GM23338 (cell line): ENCODE results near the gene CRACDL. TPM values are rescaled to one million over a fixed set of nuclear protein-coding genes. Genes with fewer than 3 reads are reported as not detected.

Experiments used
- ATAC-seq: fragments of 200-7000 bp; cut with Tn5 transposase; 3 replicates; pipeline ENCODE4 v1.9.1; 2020
- DNase-seq: peaks from one replicate; pipeline ENCODE4 v3.0.0-alpha.2; 2015; ENCODE audit warnings: low spot score
- H2AFZ ChIP-seq: fragments of 200-600 bp; sonication (generic); 2 replicates; pipeline ENCODE4 v1.8.0; 2016; ENCODE audit warnings: antibody characterized with exemption, mild to moderate bottlenecking, moderate library complexity
- H3F3A ChIP-seq: fragments of 200-600 bp; sonication (generic); replicated peaks from 2 replicates; pipeline ENCODE4 v1.8.0; 2017; ENCODE audit warnings: antibody characterized with exemption, mixed run types, low read depth
- H3K27ac ChIP-seq: fragments of 200-600 bp; sonication (generic); 2 replicates; pipeline ENCODE4 v1.6.1; 2016; ENCODE audit warnings: low read depth
- H3K27me3 ChIP-seq: fragments of 200-600 bp; sonication (generic); 2 replicates; pipeline ENCODE4 v1.8.0; 2016; ENCODE audit warnings: mild to moderate bottlenecking, mixed run types, moderate library complexity; ENCODE audit not compliant: insufficient read depth
- H3K36me3 ChIP-seq: fragments of 200-600 bp; sonication (generic); 2 replicates; pipeline ENCODE4 v1.8.0; 2016; ENCODE audit warnings: mild to moderate bottlenecking; ENCODE audit not compliant: insufficient read depth
- H3K4me1 ChIP-seq: fragments of 200-600 bp; sonication (generic); 2 replicates; pipeline ENCODE4 v1.8.0; 2016; ENCODE audit warnings: mild to moderate bottlenecking, moderate library complexity; ENCODE audit not compliant: insufficient read depth
- H3K4me2 ChIP-seq: fragments of 200-600 bp; sonication (generic); 2 replicates; pipeline ENCODE4 v1.7.1; 2017; ENCODE audit warnings: mixed run types
- H3K4me3 ChIP-seq: fragments of 200-600 bp; sonication (generic); 2 replicates; pipeline ENCODE4 v1.6.1; 2016; ENCODE audit warnings: mixed run types
- H3K79me2 ChIP-seq: fragments of 200-600 bp; sonication (generic); replicated peaks from 2 replicates; pipeline ENCODE4 v1.8.0; 2017; ENCODE audit warnings: mild to moderate bottlenecking; ENCODE audit not compliant: insufficient read depth
- H3K9me2 ChIP-seq: fragments of 200-600 bp; sonication (generic); 2 replicates; pipeline ENCODE4 v1.8.0; 2017; ENCODE audit not compliant: insufficient read depth
- H4K20me1 ChIP-seq: fragments of 200-600 bp; sonication (generic); replicated peaks from 2 replicates; pipeline ENCODE4 v1.8.0; 2017; ENCODE audit warnings: mild to moderate bottlenecking; ENCODE audit not compliant: insufficient read depth
- H3K27ac Mint-ChIP-seq: 2 replicates; pipeline ENCODE4 v1.8.0; 2020; ENCODE audit warnings: inconsistent platforms, mild to moderate bottlenecking, moderate library complexity, mixed read lengths
- H3K27me3 Mint-ChIP-seq: 3 replicates; pipeline ENCODE4 v1.8.0; 2022; ENCODE audit warnings: low read depth, mild to moderate bottlenecking, moderate library complexity, mixed read lengths, inconsistent platforms; ENCODE audit not compliant: insufficient read depth, poor library complexity
- H3K36me3 Mint-ChIP-seq: 3 replicates; pipeline ENCODE4 v1.8.0; 2021; ENCODE audit warnings: low read depth, mild to moderate bottlenecking, inconsistent platforms, moderate library complexity, mixed read lengths
- H3K4me1 Mint-ChIP-seq: 3 replicates; pipeline ENCODE4 v1.8.0; 2020; ENCODE audit warnings: mild to moderate bottlenecking, inconsistent platforms, mixed read lengths
- H3K4me3 Mint-ChIP-seq: 3 replicates; pipeline ENCODE4 v1.8.0; 2021; ENCODE audit warnings: moderate library complexity, mild to moderate bottlenecking, inconsistent platforms, mixed read lengths
- H3K9me3 Mint-ChIP-seq: 3 replicates; pipeline ENCODE4 v1.8.0; 2020; ENCODE audit warnings: moderate library complexity, mild to moderate bottlenecking, inconsistent platforms, mixed read lengths
- CREB1 ChIP-seq: fragments of 250-450 bp; sonication (Bioruptor Pico); IDR thresholded peaks from 2 replicates; pipeline ENCODE4 v1.5.0; 2020; ENCODE audit warnings: low read depth, mild to moderate bottlenecking, moderate library complexity
- CTCF ChIP-seq, 2 experiments: fragments of 200-600 bp in 1 of 2; sonication (generic) in 1 of 2; conservative IDR thresholded peaks; 2 replicates each; pipeline versions ENCODE4 v1.5.1 to v1.6.1; 2016 to 2017; ENCODE audit warnings: antibody characterized with exemption in 2 of 2, low read depth in 2 of 2, mild to moderate bottlenecking in 2 of 2, moderate library complexity in 1 of 2
- ETS1 ChIP-seq: IDR thresholded peaks from 2 replicates; pipeline ENCODE4 v1.6.1; 2016; ENCODE audit warnings: antibody characterized with exemption
- EZH2 ChIP-seq: fragments of 200-600 bp; sonication (generic); IDR thresholded peaks from one replicate; pipeline ENCODE4 v1.8.0; 2017; ENCODE audit warnings: antibody characterized with exemption, mild to moderate bottlenecking, low read depth; ENCODE audit not compliant: unreplicated experiment
- EZH2phosphoT487 ChIP-seq: fragments of 200-600 bp; sonication (generic); IDR thresholded peaks from one replicate; pipeline ENCODE4 v1.8.1; 2018; ENCODE audit warnings: antibody characterized with exemption; ENCODE audit not compliant: unreplicated experiment
- JUNB ChIP-seq: IDR thresholded peaks from one replicate; pipeline ENCODE4 v1.6.1; 2016; ENCODE audit warnings: antibody characterized with exemption; ENCODE audit not compliant: unreplicated experiment
- NANOG ChIP-seq: IDR thresholded peaks from 2 replicates; pipeline ENCODE4 v1.6.1; 2016; ENCODE audit warnings: antibody characterized with exemption, borderline replicate concordance
- POLR2AphosphoS5 ChIP-seq: IDR thresholded peaks from 2 replicates; pipeline ENCODE4 v1.6.1; 2016; ENCODE audit warnings: antibody characterized with exemption, low read depth
- REST ChIP-seq: IDR thresholded peaks from one replicate; pipeline ENCODE4 v1.6.1; 2018; ENCODE audit warnings: antibody characterized with exemption; ENCODE audit not compliant: unreplicated experiment
- STAT1 ChIP-seq: IDR thresholded peaks from one replicate; pipeline ENCODE4 v1.6.1; 2016; ENCODE audit warnings: antibody characterized with exemption; ENCODE audit not compliant: unreplicated experiment
- ZNF114 ChIP-seq: fragments of 250-450 bp; sonication (Bioruptor Pico); IDR thresholded peaks from 2 replicates; pipeline ENCODE4 v1.5.0; 2020; ENCODE audit warnings: mild to moderate bottlenecking, moderate library complexity
- ZNF331 ChIP-seq: fragments of 250-450 bp; sonication (Bioruptor Pico); IDR thresholded peaks from 2 replicates; pipeline ENCODE4 v1.5.0; 2020; ENCODE audit warnings: low read depth, mild to moderate bottlenecking, moderate library complexity
- ZNF462 ChIP-seq: fragments of 250-450 bp; sonication (Bioruptor Pico); IDR thresholded peaks from 2 replicates; pipeline ENCODE4 v1.5.0; 2020; ENCODE audit warnings: mild to moderate bottlenecking, moderate library complexity
- polyA plus RNA-seq: library from polyadenylated mRNA; unstranded; fragments of >200 nt; fragmentation: Nextera tagmentation; extraction: Ambion mirVana; gene quantifications from 2 replicates; pipeline ENCODE4 v1.2.1, GENCODE V29; 2016
- total RNA-seq: library from RNA; depleted of rRNA; stranded (reverse); fragments of >200 nt; shearing (Covaris generic); gene quantifications from 2 replicates; pipeline ENCODE4 v1.2.3, GENCODE V29; 2014

CRACDL gene
- total and polyA plus RNA-seq, 2 experiments from 2014 or later, result 0.14 to 0.16 TPM

GRCh38 chr2:98746426-98746825 lies 189.6 kb downstream of the CRACDL start:
- Histone ChIP-seq H3K27me3 (no peaks in the 10 kb centered on the region), H3K27ac (no peak overlapping the region), H4K20me1 (no peaks in the 10 kb centered on the region), H3K4me1 (no peaks in the 10 kb centered on the region), H3F3A (no peaks in the 10 kb centered on the region), H3K79me2 (no peaks in the 10 kb centered on the region), H3K36me3 (no peaks in the 10 kb centered on the region), H2AFZ (no peak overlapping the region), H3K4me2 (no peak overlapping the region), H3K9me2 (no peaks in the 10 kb centered on the region), H3K4me3 (no peak overlapping the region)
- H3K4me1 Mint-ChIP-seq, result peaks cover 12% of the 10 kb centered on the region
- no peak overlapping the region for H3K27ac Mint-ChIP-seq
- no peak for TF ChIP-seq ETS1
- no peak for TF ChIP-seq STAT1
- no peak for TF ChIP-seq CREB1
- TF ChIP-seq ZNF114, result no peak
- TF ChIP-seq EZH2phosphoT487, result no peak
- no peak for TF ChIP-seq ZNF462
- TF ChIP-seq EZH2, result no peak
- TF ChIP-seq JUNB, result no peak
- TF ChIP-seq POLR2AphosphoS5, result no peak
- no peak for TF ChIP-seq REST
- TF ChIP-seq NANOG, result no peak
- TF ChIP-seq CTCF (conservative IDR thresholded peaks at IDR 0.05; ENCODE audit: low read depth in 2 of 2), result no peak
- no peak for TF ChIP-seq ZNF331 (CRISPR knock-in tag)
- H3K4me3 Mint-ChIP-seq, result no peak overlapping the region
- no peaks in the 10 kb centered on the region; the same call in 2 of the 3 replicates for H3K9me3 Mint-ChIP-seq
- no peak for DNase-seq
- H3K27me3 Mint-ChIP-seq, result peaks cover 9% of the 10 kb centered on the region
- no peaks in the 10 kb centered on the region for H3K36me3 Mint-ChIP-seq
- ATAC-seq, result no peak
